NCI-H2196 treated with DMSO at 0.1 percent for 48 hours (cell line): Measurements from ENCODE around the gene FOCAD.

Experiments
- DNase-seq: peaks from one replicate; lab custom pipeline; 2025; ENCODE audit not compliant: unreplicated experiment; lab: John Stamatoyannopoulos, UW

Gene FOCAD

GRCh38 chr9:21015129-21015815 is 331.2 kb downstream of the FOCAD start:
- no peak for DNase-seq

- DNase-seq: no peak
These were observed 331.9 kb downstream of the FOCAD start for GRCh38 chr9:21015995-21016394.

- DNase-seq: no peak
These were observed 332.8 kb downstream of the FOCAD start for GRCh38 chr9:21016701-21017491.

GRCh38 chr9:21018177-21018576 is 334.1 kb downstream of the FOCAD start:
- DNase-seq: no peak

- DNase-seq: no peak
These were observed 339.8 kb downstream of the FOCAD start for GRCh38 chr9:21023861-21024260.

- DNase-seq: no peak
These were observed 343.2 kb downstream of the FOCAD start for GRCh38 chr9:21027295-21027694.

- no peak for DNase-seq
These were observed 344.4 kb downstream of the FOCAD start for GRCh38 chr9:21028466-21028865.

GRCh38 chr9:21029661-21030060 is 345.6 kb downstream of the FOCAD start:
- DNase-seq: no peak

- no peak for DNase-seq
These were observed 346.5 kb downstream of the FOCAD start for GRCh38 chr9:21030389-21031035.

- no peak for DNase-seq
These were observed 347.2 kb downstream of the FOCAD start, which contains the start of gene HACD4 for GRCh38 chr9:21031091-21031807. HACD4 (minus strand) TSS chr9:21031640; CDS start chr9:21031590, 50 bp downstream.

- DNase-seq: no peak
These were observed 347.7 kb downstream of the FOCAD start for GRCh38 chr9:21031808-21032183.

- DNase-seq: no peak
These were observed 353.2 kb downstream of the FOCAD start for GRCh38 chr9:21037278-21037677.

GRCh38 chr9:21039302-21039701 is 355.2 kb downstream of the FOCAD start:
- DNase-seq: no peak

GRCh38 chr9:21042466-21042865 is 358.4 kb downstream of the FOCAD start:
- DNase-seq: no peak

GRCh38 chr9:21043841-21044240 is 359.8 kb downstream of the FOCAD start:
- no peak for DNase-seq
